Fibroblast of lung (primary cell): ENCODE results near the gene TMEM225B. TPM values are rescaled to one million over a fixed set of nuclear protein-coding genes. Genes with fewer than 3 reads are reported as not detected.
"Not testable (repeated sequence)": the region's sequence is repeated elsewhere in the genome, so short reads cannot be mapped to it uniquely, and the experiment has no call there.

Source experiments
- DNase-seq, 2 donors: peaks; one replicate each; pipeline versions ENCODE4 v3.0.0 to v3.0.0-alpha.2; 2010; ENCODE audit warnings: low read depth in 2 of 2
- H2AFZ ChIP-seq: 2 replicates; pipeline ENCODE4 v1.5.1; 2012; ENCODE audit warnings: low read length, control low read depth, inconsistent platforms
- H3K27ac ChIP-seq: 2 replicates; pipeline ENCODE4 v1.5.1; 2011; ENCODE audit warnings: low read length, control low read depth; ENCODE audit not compliant: insufficient read depth
- H3K27me3 ChIP-seq: 2 replicates; pipeline ENCODE4 v1.5.1; 2011; ENCODE audit warnings: mild to moderate bottlenecking, low read length; ENCODE audit not compliant: control insufficient read depth, insufficient read depth
- H3K36me3 ChIP-seq: 2 replicates; pipeline ENCODE4 v1.5.1; 2011; ENCODE audit warnings: low read length; ENCODE audit not compliant: control insufficient read depth, insufficient read depth
- H3K4me1 ChIP-seq: 2 replicates; pipeline ENCODE4 v1.5.1; 2011; ENCODE audit warnings: low read length; ENCODE audit not compliant: control insufficient read depth, insufficient read depth; ENCODE audit errors: extremely low read depth
- H3K4me2 ChIP-seq: 2 replicates; pipeline ENCODE4 v1.5.1; 2011; ENCODE audit warnings: low read length, control low read depth; ENCODE audit not compliant: insufficient read depth; ENCODE audit errors: extremely low read depth
- H3K4me3 ChIP-seq, 4 experiments: fragments of 200-600 bp in 1 of 4; sonication (generic) in 1 of 4; replicated peaks in 1 of 4; 2 replicates each; pipeline ENCODE4 v1.5.1; 2011 to 2016; ENCODE audit warnings: low read length in 4 of 4, low read depth in 3 of 4, mild to moderate bottlenecking in 3 of 4, control low read depth in 2 of 4, inconsistent platforms in 1 of 4, mixed read lengths in 1 of 4; ENCODE audit not compliant: insufficient read depth in 1 of 4; ENCODE audit errors: control extremely low read depth in 1 of 4
- H3K79me2 ChIP-seq: 2 replicates; pipeline ENCODE4 v1.5.1; 2012; ENCODE audit warnings: mild to moderate bottlenecking, low read length, inconsistent platforms; ENCODE audit not compliant: control insufficient read depth, insufficient read depth
- H3K9ac ChIP-seq: 2 replicates; pipeline ENCODE4 v1.5.1; 2011; ENCODE audit warnings: mild to moderate bottlenecking, low read length, control low read depth; ENCODE audit not compliant: insufficient read depth
- H3K9me3 ChIP-seq: 2 replicates; pipeline ENCODE4 v1.5.1; 2012; ENCODE audit warnings: low read depth, low read length; ENCODE audit not compliant: control insufficient read depth, insufficient read depth
- H4K20me1 ChIP-seq: 2 replicates; pipeline ENCODE4 v1.5.1; 2011; ENCODE audit warnings: low read length; ENCODE audit not compliant: control insufficient read depth, insufficient read depth; ENCODE audit errors: extremely low read depth
- CTCF ChIP-seq, 2 donors: IDR thresholded peaks in 1 of 2; conservative IDR thresholded peaks in 1 of 2; 1 replicate in 1 of 2; 2 replicates in 1 of 2; pipeline ENCODE4 v1.5.1; 2011 to 2012; ENCODE audit warnings: low read length in 2 of 2, control low read depth in 1 of 2, inconsistent platforms in 1 of 2, low read depth in 1 of 2, mild to moderate bottlenecking in 1 of 2
- EZH2 ChIP-seq: IDR thresholded peaks from 2 replicates; pipeline ENCODE4 v1.5.1; 2012; ENCODE audit warnings: low read length, control low read depth, mild to moderate bottlenecking; ENCODE audit errors: missing control alignments
- polyA plus RNA-seq, 2 donors: library from polyadenylated mRNA; depleted of rRNA in 1 of 2; stranded (reverse) in 1 of 2; unstranded in 1 of 2; fragments of >200 nt; gene quantifications; 2 replicates each; pipeline ENCODE4 v1.2.1, GENCODE V29; 2011 to 2012; ENCODE audit warnings: missing spikeins in 1 of 2
- total RNA-seq: library from RNA; depleted of rRNA; stranded (reverse); fragments of >200 nt; gene quantifications from 2 replicates; pipeline ENCODE4 v1.2.1, GENCODE V29; 2014

The TMEM225B gene
- total and polyA plus RNA-seq, 2 donors (not counting 1 experiment from before 2014, with no cell fraction given) = 1.2 to 1.3 TPM

DNA sequence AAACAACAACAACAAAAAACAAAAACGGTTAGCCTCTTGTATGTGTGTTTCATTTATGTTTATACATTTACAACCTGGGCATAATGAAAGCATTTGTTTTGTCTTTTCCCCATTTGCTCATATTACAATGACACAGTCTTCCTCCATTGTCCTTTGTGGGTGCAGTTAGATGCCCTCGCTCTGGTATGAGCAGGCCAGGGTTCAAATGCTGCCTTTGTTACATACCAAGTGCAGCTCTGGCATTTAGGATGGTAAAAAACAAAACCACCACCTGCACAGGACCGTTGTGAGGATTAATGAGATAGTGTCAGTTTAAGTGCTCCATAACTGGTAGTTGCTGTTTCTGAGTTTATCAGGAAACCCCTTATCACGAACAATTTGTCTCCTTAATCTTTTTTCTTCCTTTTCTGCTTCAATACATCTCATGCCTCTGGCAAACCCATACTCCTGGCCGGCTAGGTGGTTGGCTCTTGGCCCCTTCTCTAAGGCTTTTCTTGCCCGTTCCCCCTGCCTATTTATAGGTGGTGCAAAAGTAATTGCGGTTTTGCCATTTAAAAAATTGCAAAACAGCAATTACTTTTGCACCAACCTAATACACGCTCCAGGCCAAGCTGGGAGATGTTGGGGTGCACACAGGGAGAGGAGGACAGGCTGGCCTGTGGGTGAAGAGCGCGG is 18.6 kb upstream of the TMEM225B start:
- H3K4me2 ChIP-seq = peak overlapping the region; percentile 95
- peaks cover 7% of the 10 kb centered on the region for H3K4me1 ChIP-seq
- H3K36me3 ChIP-seq = no peaks in the 10 kb centered on the region
- no peaks in the 10 kb centered on the region for H3K79me2 ChIP-seq
- no peaks in the 10 kb centered on the region for H3K9me3 ChIP-seq
- H3K27me3 ChIP-seq = no peaks in the 10 kb centered on the region
- DNase-seq = peak in 1 of 2 donors; percentile 15
- no peak overlapping the region for H3K27ac ChIP-seq
- H3K4me3 ChIP-seq = peak overlapping the region; percentile 58 to 73 (median 64)
- H2AFZ ChIP-seq = peak overlapping the region; percentile 97
- no peak overlapping the region for H3K9ac ChIP-seq
- H4K20me1 ChIP-seq = no peaks in the 10 kb centered on the region
- TF ChIP-seq EZH2 (no peak), CTCF (conservative IDR thresholded peaks at IDR 0.05 in 1 of 2, IDR thresholded peaks at IDR 0.05 in 1 of 2; ENCODE audit: low read depth in 1 of 2, low read length in 2 of 2) (no peak)

- Histone ChIP-seq H3K79me2 (no peaks in the 10 kb centered on the region), H3K36me3 (no peaks in the 10 kb centered on the region), H3K4me3 (peak overlapping the region; percentile 58 to 73 (median 64)), H3K9ac (peak overlapping the region; percentile 58), H3K4me1 (peaks cover 7% of the 10 kb centered on the region), H3K4me2 (peak overlapping the region; percentile 95), H3K9me3 (no peaks in the 10 kb centered on the region), H4K20me1 (no peaks in the 10 kb centered on the region), H3K27ac (no peak overlapping the region), H2AFZ (peak overlapping the region; percentile 97), H3K27me3 (no peaks in the 10 kb centered on the region)
- peak; percentile 40 to 52 for DNase-seq
- TF ChIP-seq EZH2 (no peak), CTCF (conservative IDR thresholded peaks at IDR 0.05 in 1 of 2, IDR thresholded peaks at IDR 0.05 in 1 of 2; ENCODE audit: low read depth in 1 of 2, low read length in 2 of 2) (peak; percentile 35 to 38)
Observed at GRCh38 chr7:99579956-99580777, 17.9 kb upstream of the TMEM225B start.

GRCh38 chr7:99580778-99581332 is 17.2 kb upstream of the TMEM225B start:
- not testable (repeated sequence) for H3K27ac ChIP-seq, H2AFZ ChIP-seq, H3K27me3 ChIP-seq, H3K4me1 ChIP-seq, H3K9ac ChIP-seq, DNase-seq, H3K79me2 ChIP-seq, H3K9me3 ChIP-seq, H3K36me3 ChIP-seq, H4K20me1 ChIP-seq
- peak overlapping the region; percentile 95 for H3K4me2 ChIP-seq
- peak overlapping the region in 2 of 4 experiments; percentile 66 to 73 for H3K4me3 ChIP-seq
